Stimulated activated CD4-positive, alpha-beta T cell treated with anti-CD3 and anti-CD28 coated beads, TNF-alpha, amount 100 ng/mL, for 4 hours (primary cell): ENCODE data around the gene TCF4.

ENCODE experiments used
- DNase-seq, 3 experiments: peaks; one replicate each; pipeline ENCODE4 v3.0.0-alpha.2; 2020; ENCODE audit warnings: low read depth in 3 of 3

The TCF4 gene

GRCh38 chr18:55588111-55588869 is at the start of gene TCF4:
Gene TCF4, minus strand, starts transcription at chr18:55588192. Its CDS starts 1,076 bp downstream, at chr18:55587116.
- no peak for DNase-seq

GRCh38 chr18:55637204-55637603 is 49.2 kb upstream of the TCF4 start:
- DNase-seq, result no peak

GRCh38 chr18:55635439-55635838 is 47.4 kb upstream of the TCF4 start:
- no peak for DNase-seq

- no peak for DNase-seq
Measured at GRCh38 chr18:55634545-55634944, 46.6 kb upstream of the TCF4 start.

- DNase-seq, result no peak
Measured at GRCh38 chr18:55633032-55633431, 45.0 kb upstream of the TCF4 start.

GRCh38 chr18:55629133-55629532 is 41.1 kb upstream of the TCF4 start:
- DNase-seq, result no peak

GRCh38 chr18:55627007-55627406 is 39.0 kb upstream of the TCF4 start:
- no peak for DNase-seq

GRCh38 chr18:55625901-55626300 is 37.9 kb upstream of the TCF4 start:
- DNase-seq, result no peak

GRCh38 chr18:55623626-55624025 is 35.6 kb upstream of the TCF4 start:
- no peak for DNase-seq

GRCh38 chr18:55610506-55610905 is 22.5 kb upstream of the TCF4 start:
- no peak for DNase-seq

- DNase-seq, result no peak
Measured at GRCh38 chr18:55609160-55609825, 21.3 kb upstream of the TCF4 start.

- DNase-seq, result no peak
Measured at GRCh38 chr18:55608497-55608896, 20.5 kb upstream of the TCF4 start.

- DNase-seq, result no peak
Measured at GRCh38 chr18:55607773-55608172, 19.8 kb upstream of the TCF4 start.

GRCh38 chr18:55605733-55606338 is 17.8 kb upstream of the TCF4 start:
- DNase-seq, result no peak

- no peak for DNase-seq
Measured at GRCh38 chr18:55603775-55604174, 15.8 kb upstream of the TCF4 start.

GRCh38 chr18:55593888-55594287 is 5.9 kb upstream of the TCF4 start:
- DNase-seq, result no peak

GRCh38 chr18:55592572-55592971 is 4.6 kb upstream of the TCF4 start:
- no peak for DNase-seq

- DNase-seq, result no peak
Measured at GRCh38 chr18:55592106-55592505, 4.1 kb upstream of the TCF4 start.

- peak; percentile 15 to 56 (median 46) for DNase-seq
Measured at GRCh38 chr18:55589625-55590291, 1.8 kb upstream of the TCF4 start.

- no peak for DNase-seq
Measured at GRCh38 chr18:55588870-55589595, 1.0 kb upstream of the TCF4 start.

- no peak for DNase-seq
Measured at GRCh38 chr18:55587418-55588110, 428 bp downstream of the TCF4 start.
